Neural crest cell (in vitro differentiated cells): ENCODE data around the gene ADD1. TPM values are rescaled to one million over a fixed set of nuclear protein-coding genes. Genes with fewer than 3 reads are reported as not detected.

Experiments
- DNase-seq: peaks from one replicate; pipeline ENCODE4 v3.0.0; 2021; ENCODE audit warnings: low read depth, mixed read lengths, low spot score
- H3K27ac Mint-ChIP-seq: one replicate; pipeline ENCODE4 v1.8.0; 2021; ENCODE audit warnings: mild to moderate bottlenecking, mixed read lengths; ENCODE audit not compliant: unreplicated experiment
- H3K27me3 Mint-ChIP-seq: 2 replicates; pipeline ENCODE4 v1.8.0; 2021; ENCODE audit warnings: low read depth, mild to moderate bottlenecking, mixed read lengths
- H3K36me3 Mint-ChIP-seq: 2 replicates; pipeline ENCODE4 v1.8.0; 2021; ENCODE audit warnings: low read depth, mild to moderate bottlenecking, mixed read lengths
- H3K4me1 Mint-ChIP-seq: 2 replicates; pipeline ENCODE4 v1.8.0; 2021; ENCODE audit warnings: mixed read lengths
- H3K4me3 Mint-ChIP-seq: one replicate; pipeline ENCODE4 v1.8.0; 2021; ENCODE audit warnings: mild to moderate bottlenecking, mixed read lengths
- H3K9me3 Mint-ChIP-seq: 2 replicates; pipeline ENCODE4 v1.8.0; 2021; ENCODE audit warnings: mixed read lengths
- CTCF ChIP-seq: fragments of 200-600 bp; sonication (generic); conservative IDR thresholded peaks from 2 replicates; pipeline ENCODE4 v1.5.0; 2021; ENCODE audit warnings: antibody characterized with exemption, mild to moderate bottlenecking
- total RNA-seq: library from RNA; stranded (reverse); gene quantifications from 2 replicates; pipeline ENCODE4 v1.2.1, GENCODE V29; 2021

ADD1 gene
- total RNA-seq, 1 donor from 2014 or later: 230 TPM

- TF ChIP-seq CTCF: no peak
- Mint-ChIP-seq H3K9me3 (no peaks in the 10 kb centered on the region), H3K4me3 (no peak overlapping the region), H3K27me3 (no peaks in the 10 kb centered on the region), H3K36me3 (peaks cover 8% of the 10 kb centered on the region), H3K4me1 (peaks cover 3% of the 10 kb centered on the region), H3K27ac (no peak overlapping the region)
- DNase-seq: no peak
Observed at GRCh38 chr4:2830632-2831610, 12.7 kb upstream of the ADD1 start.

GRCh38 chr4:2831611-2832308 is 11.9 kb upstream of the ADD1 start:
- TF ChIP-seq CTCF: no peak
- Mint-ChIP-seq H3K4me1 (peaks cover 3% of the 10 kb centered on the region), H3K27ac (no peak overlapping the region), H3K4me3 (no peak overlapping the region), H3K27me3 (no peaks in the 10 kb centered on the region), H3K36me3 (peaks cover 2% of the 10 kb centered on the region), H3K9me3 (no peaks in the 10 kb centered on the region)
- no peak for DNase-seq

GRCh38 chr4:2832309-2832980 is 11.2 kb upstream of the ADD1 start:
- Mint-ChIP-seq H3K4me3 (no peak overlapping the region), H3K9me3 (no peaks in the 10 kb centered on the region), H3K27me3 (no peaks in the 10 kb centered on the region), H3K36me3 (no peaks in the 10 kb centered on the region), H3K27ac (peak overlapping the region; percentile 57), H3K4me1 (peaks cover 3% of the 10 kb centered on the region)
- TF ChIP-seq CTCF: no peak
- DNase-seq: no peak

GRCh38 chr4:2832981-2833670 is 10.5 kb upstream of the ADD1 start:
- DNase-seq: no peak
- Mint-ChIP-seq H3K4me1 (peaks cover 8% of the 10 kb centered on the region), H3K9me3 (no peaks in the 10 kb centered on the region), H3K27ac (peak overlapping the region; percentile 57), H3K36me3 (no peaks in the 10 kb centered on the region), H3K27me3 (no peaks in the 10 kb centered on the region), H3K4me3 (no peak overlapping the region)
- no peak for TF ChIP-seq CTCF

GRCh38 chr4:2833671-2834000 is 10.0 kb upstream of the ADD1 start:
- TF ChIP-seq CTCF: no peak
- Mint-ChIP-seq H3K27ac (no peak overlapping the region), H3K9me3 (no peaks in the 10 kb centered on the region), H3K4me1 (peaks cover 13% of the 10 kb centered on the region), H3K36me3 (no peaks in the 10 kb centered on the region), H3K4me3 (no peak overlapping the region), H3K27me3 (no peaks in the 10 kb centered on the region)
- DNase-seq: no peak
